ENCODE measurements around the gene LIMS2.
A peak's percentile ranks its signal among the peaks of the same experiment; 100 is the strongest.

The LIMS2 gene

DNA sequence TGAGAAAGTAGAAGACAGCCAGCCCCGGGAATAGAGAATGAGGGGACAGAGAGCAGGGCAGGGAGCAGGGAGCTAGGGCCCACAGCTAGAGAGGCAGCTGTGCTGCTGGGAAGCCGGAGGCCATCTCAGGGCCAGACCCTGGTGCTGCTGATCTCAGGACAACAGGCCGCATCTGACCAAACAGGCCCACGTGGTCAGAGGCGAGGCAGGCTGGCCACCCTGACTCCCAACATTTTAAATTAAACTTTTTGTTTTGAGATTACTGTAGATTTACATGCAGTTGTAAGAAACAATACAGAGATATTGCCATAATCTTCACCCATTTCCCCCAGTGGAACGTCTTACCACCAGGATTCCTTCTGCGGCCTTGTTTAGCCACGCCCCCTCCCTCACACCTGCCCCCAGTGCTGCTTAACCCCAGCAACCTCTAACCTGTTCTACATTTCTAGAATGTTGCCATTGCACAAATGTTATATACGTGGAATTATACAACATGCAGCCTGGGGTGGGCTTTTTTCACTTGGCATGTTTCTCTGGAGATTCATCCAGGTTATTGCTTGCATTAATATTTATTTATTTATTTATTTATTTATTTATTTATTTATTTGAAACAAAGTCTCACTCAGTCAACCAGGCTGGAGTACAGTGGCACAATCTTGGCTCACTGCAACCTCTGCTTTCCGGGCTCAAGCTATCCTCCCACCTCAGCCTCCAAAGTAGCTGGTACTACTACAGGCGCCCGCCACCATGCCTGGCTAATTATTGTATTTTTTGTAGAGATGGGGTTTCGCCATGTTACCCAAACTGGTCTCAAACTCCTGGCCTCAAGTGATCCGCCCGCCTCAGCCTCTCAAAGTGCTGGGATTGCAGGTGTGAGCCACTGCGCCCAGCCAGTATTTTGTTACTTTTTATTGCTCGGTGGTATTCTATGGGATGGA lies 78.0 kb downstream of the LIMS2 start:
- TF ChIP-seq, protein P1, sequence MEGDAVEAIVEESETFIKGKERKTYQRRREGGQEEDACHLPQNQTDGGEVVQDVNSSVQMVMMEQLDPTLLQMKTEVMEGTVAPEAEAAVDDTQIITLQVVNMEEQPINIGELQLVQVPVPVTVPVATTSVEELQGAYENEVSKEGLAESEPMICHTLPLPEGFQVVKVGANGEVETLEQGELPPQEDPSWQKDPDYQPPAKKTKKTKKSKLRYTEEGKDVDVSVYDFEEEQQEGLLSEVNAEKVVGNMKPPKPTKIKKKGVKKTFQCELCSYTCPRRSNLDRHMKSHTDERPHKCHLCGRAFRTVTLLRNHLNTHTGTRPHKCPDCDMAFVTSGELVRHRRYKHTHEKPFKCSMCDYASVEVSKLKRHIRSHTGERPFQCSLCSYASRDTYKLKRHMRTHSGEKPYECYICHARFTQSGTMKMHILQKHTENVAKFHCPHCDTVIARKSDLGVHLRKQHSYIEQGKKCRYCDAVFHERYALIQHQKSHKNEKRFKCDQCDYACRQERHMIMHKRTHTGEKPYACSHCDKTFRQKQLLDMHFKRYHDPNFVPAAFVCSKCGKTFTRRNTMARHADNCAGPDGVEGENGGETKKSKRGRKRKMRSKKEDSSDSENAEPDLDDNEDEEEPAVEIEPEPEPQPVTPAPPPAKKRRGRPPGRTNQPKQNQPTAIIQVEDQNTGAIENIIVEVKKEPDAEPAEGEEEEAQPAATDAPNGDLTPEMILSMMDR (IDR thresholded peaks at IDR 0.05; ENCODE audit: low read depth, low read length), result no peak
- no peak for DNase-seq (ENCODE audit: extremely low read depth, low read depth)

DNA sequence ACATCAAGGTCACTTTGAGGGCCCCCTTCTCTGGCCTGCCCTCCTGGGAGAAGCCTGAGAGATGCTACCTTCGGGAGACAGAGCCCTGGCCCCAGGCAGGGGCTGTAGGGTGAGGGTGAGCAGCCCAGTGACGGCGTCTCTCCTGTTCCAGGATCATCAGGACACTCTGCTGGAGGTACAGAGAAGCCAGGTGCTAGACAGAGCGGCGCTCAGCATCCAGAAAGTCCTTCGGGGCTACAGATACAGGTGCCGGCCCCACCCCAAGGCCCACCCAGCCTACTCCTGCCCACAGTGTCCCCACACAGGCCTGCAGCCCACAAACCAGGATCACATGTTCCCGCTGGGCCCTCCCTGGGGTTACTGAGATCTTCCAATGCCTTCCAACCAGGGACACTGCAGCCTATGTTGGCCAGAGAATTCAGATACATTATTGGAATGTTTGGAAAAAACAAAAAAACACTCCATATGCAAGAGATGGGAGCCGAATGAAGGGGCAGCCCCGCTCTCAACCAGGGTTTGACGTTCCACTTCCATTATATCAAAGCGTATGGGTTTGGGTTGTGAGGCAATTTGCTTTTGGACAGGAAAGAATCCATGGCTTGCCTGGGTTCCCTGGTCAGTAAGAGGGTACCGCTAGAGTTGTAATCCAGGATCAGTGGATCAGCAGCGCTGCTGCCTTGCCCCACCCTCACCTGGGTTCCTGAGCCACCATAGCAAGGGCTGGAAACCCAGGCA lies 78.9 kb downstream of the LIMS2 start:
- TF ChIP-seq, protein P1 (IDR thresholded peaks at IDR 0.05; ENCODE audit: low read depth, low read length), result no peak
- no peak for DNase-seq (ENCODE audit: extremely low read depth, low read depth)

DNA sequence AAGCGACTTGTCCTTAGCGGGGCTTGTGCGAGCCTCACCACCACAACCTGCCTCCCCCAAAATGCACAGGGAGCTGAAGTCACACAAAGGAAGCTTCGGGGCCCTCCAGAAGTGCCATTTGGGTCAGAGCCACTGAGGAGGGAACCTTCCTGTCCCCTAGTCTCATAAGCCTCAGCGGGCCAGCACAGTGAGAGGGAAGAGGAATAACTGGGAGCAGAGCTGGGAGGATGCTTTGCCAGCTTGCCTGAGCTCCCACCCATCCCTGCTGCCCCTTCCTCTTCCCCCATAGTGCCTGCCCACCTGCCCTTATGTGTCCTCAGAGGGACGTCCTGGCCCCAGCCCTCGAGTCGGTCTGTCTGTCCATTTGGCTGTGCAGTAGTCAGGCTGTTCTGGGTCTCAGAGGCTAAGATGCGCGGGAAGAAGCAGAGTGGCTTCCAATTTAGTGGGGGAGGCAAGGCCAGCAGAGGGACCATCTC lies 81.2 kb downstream of the LIMS2 start:
- TF ChIP-seq, protein P1 (IDR thresholded peaks at IDR 0.05; ENCODE audit: low read depth, low read length), result no peak
- no peak for DNase-seq (ENCODE audit: extremely low read depth, low read depth)

DNA sequence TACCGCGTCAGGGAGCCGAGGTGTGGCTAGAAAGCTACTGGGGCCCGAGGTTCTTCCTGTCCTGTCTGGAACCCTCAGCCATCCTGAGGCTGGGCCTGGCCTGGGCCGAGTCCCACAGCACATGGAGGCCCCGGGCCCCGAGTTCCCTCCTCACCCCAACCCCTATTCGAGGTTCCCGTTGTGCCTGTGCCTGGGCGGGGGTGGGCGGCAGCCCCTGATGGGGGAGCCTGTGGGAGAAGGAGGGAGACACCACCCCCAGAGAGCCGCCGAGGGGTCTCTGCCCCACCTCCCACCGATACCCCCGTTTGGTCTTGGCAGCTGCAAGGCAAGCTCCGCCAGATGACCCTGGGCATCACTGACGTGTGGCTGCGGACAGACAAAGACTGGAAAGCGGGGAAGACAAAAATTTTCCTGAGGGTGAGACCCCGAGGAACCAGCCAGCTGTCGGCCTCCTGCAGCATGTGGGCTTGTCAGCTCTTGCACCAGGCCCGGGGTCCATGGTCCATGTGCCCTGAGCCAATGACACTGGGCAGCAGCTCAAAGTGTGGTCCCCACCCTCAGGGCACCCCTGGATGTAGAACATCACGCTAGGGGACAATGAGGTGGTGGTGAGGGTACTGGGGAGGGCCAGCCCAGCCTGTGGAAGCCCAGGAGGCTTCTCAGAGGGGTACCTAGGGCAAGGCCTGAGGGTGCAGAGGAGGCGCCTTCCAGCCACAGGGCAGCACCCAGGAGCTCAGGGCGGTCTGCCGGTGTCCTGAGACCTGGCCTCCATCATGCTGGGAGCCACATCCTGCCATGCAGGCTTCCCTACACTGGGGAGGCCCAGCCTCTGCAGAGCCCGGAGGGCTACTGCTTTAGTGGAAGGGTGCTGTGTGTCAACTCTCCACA lies 81.9 kb downstream of the LIMS2 start:
- TF ChIP-seq, protein P1 (IDR thresholded peaks at IDR 0.05; ENCODE audit: low read depth, low read length), result no peak
- DNase-seq (ENCODE audit: extremely low read depth, low read depth), result no peak

DNA sequence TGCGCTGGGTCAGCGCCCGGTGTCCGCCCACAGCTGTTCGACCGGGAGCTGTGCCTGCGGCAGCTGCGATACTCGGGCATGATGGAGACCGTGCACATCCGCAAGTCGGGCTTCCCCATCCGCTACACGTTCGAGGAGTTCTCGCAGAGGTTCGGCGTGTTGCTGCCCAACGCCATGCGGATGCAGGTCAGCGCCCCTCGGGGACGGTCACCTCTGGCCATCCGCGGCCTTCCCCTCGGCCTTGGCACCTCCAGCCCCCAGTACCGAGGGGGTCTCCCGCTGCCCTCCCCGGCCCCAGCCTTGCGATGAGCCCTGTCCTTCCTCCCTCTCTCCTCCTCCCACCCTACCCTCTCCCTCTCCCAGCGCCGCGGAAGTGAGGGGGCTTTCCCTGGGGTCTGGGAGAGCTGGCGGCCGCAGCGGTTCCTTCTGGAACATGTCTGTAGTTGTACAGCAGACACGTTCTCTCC lies 82.5 kb downstream of the LIMS2 start:
- TF ChIP-seq, protein P1 (IDR thresholded peaks at IDR 0.05; ENCODE audit: low read depth, low read length), result no peak
- DNase-seq (ENCODE audit: extremely low read depth, low read depth), result no peak

DNA sequence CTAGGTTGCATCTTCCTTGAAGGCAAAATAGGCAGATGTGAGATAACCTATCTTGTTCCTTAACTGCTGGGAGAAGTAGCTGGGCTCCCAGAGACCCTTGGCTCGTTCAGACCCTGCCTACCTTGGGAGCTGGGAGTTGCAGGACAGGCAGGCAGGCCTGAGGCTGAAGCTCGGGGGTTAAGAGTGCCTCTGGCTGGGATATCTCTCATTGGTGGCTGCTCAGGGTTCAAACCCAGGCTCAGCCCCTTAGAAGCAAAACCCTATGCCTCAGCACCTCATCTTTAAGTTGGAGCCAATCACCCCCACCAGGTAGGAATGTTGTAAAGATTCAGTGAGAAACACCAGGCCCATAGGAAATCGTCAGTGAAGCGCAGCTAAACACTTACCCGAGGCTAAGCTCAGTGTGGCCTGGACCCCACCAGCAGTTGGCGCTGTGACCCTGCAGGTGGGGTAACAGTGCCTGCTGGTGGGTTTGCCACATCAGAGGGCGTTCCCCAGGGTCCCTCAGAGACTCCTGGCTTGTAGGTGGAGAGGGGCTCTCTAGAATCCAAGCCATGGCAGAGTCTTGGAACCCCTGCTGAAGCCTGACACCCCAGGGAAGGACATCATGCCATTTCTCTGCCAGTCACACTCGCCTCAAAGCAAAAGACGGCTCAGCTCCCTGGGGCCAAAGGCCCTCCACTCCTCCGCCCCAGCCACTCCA lies 84.0 kb downstream of the LIMS2 start:
- no peak for DNase-seq (ENCODE audit: extremely low read depth, low read depth)
- TF ChIP-seq, protein P1 (IDR thresholded peaks at IDR 0.05; ENCODE audit: low read depth, low read length), result peak; percentile 94

Data from AG09319 (cell line).